Stimulated activated CD4-positive, alpha-beta T cell treated with anti-CD3 and anti-CD28 coated beads, Interleukin-2, amount 100 ng/mL, for 4 hours (primary cell): ENCODE measurements around the gene TAOK2.
"Not testable (repeated sequence)": the region's sequence is repeated elsewhere in the genome, so short reads cannot be mapped to it uniquely, and the experiment has no call there.

Experiments
- DNase-seq: peaks from one replicate; pipeline ENCODE4 v3.0.0-alpha.2; 2020; ENCODE audit warnings: low read depth

TAOK2 gene

DNA sequence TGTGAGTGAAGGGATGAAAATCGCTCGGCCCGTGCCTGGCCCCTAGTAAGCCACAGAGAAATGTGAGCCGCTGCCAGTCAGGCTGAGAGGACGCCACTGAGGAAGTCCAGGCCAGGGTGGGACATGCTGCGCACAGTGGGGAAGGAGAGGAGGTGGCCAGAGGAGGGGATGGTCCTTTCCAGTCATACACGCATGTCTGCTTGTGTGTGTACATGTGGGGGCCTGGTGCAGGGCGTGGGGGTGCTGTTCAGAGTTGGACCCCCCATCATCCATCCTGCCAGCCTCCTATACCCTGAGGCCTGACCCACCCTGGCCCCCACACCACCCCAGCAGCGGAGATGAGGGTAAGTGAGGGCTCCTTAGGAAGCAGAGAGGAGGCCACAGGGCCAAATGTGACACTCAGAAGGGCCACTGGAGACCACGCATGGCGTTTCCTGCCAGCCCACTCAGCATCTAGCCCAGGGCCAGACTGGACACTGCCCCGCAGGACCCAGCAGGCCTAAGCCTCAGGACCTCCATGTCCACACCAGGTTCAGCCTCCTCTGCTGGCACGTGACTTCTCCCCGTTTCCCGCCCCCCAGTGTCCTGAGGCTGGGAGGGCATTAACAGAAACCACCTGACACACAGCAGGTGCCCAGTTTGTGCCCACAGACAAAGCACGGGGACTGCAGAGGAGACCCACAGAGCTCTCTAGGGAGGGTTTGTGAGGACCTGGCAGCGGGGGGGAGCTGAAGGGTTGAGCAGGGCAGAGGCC lies 30.2 kb downstream of the TAOK2 start:
- DNase-seq, result no peak

- DNase-seq, result no peak
Observed at GRCh38 chr16:30004424-30004776, 30.7 kb downstream of the TAOK2 start.

DNA sequence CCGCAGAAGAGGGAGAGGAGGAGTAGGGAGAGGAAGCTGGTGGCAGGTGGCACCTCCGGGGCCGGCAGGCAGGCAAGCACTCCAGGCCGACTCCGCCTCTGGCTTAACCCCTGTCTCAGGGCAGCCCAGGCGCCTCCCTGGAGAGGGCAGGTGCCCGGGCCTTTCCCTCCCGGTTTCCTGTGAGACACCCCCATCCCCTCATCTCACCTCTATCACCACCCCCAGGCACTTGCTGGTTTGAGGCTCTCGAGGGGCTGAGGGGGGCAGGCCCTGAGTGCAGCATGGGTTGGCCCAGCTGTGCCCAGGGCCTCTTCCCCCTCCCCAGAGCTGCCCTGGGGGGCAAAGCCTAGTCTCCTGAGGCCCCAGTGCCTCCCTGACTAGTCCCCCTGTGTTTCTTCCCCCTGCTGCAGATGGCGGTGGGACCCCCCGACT lies 31.2 kb downstream of the TAOK2 start:
- DNase-seq, result no peak

- no peak for DNase-seq
Observed at GRCh38 chr16:30005341-30006094, 31.9 kb downstream of the TAOK2 start.

DNA sequence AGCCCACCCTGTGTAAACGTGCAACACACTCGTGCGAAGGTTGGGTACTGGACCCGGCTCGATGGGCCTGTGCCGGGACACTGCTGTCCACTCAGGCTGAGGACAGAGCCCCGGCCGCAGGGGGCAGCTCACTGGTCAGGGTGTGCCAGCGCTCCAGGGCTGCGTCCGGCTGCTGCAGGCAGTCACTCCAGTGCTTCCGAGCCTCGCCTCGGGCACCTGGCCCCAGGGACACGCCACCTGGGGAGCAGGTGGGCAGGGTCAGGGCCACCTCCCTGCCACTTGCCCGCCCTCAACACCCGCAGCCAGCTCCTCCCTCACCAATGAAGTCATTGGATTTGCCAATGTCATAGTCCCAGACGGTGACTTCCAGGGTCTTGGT lies 32.4 kb downstream of the TAOK2 start:
- DNase-seq, result no peak

- DNase-seq, result no peak
Observed at GRCh38 chr16:30006659-30007377, 33.1 kb downstream of the TAOK2 start.

- DNase-seq, result no peak
Observed at GRCh38 chr16:30007378-30007895, 33.8 kb downstream of the TAOK2 start.

GRCh38 chr16:30009085-30009862 lies 35.6 kb downstream of the TAOK2 start:
- no peak for DNase-seq

- no peak for DNase-seq
Observed at GRCh38 chr16:30009990-30010843, 36.5 kb downstream of the TAOK2 start.

GRCh38 chr16:30010844-30011713 lies 37.4 kb downstream of the TAOK2 start, which contains the start of gene DOC2A:
TSS of gene DOC2A (minus strand) at chr16:30011027. CDS start at chr16:30010222, 805 bp downstream.
- DNase-seq, result no peak

- DNase-seq, result no peak
Observed at GRCh38 chr16:30011714-30012504, 38.2 kb downstream of the TAOK2 start.

DNA sequence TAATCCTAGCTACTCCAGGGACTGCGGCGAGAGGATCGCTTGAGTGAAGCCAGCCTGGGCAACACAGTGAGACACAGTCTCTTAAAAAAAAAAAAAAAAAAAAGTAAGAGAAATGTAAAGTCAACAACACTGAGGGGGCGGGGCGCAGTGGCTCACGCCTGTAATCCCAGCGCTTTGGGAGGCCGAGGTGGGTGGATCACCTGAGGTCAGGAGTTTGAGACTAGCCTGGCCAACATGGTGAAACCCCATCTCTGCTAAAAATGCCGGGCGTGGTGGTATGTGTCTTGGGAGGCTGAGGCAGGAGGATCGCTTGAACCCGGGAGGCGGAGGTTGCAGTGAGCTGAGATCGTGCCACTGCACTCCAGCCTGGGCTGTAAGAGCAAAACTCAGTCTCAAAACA lies 38.9 kb downstream of the TAOK2 start:
- not testable (repeated sequence) for DNase-seq

DNA sequence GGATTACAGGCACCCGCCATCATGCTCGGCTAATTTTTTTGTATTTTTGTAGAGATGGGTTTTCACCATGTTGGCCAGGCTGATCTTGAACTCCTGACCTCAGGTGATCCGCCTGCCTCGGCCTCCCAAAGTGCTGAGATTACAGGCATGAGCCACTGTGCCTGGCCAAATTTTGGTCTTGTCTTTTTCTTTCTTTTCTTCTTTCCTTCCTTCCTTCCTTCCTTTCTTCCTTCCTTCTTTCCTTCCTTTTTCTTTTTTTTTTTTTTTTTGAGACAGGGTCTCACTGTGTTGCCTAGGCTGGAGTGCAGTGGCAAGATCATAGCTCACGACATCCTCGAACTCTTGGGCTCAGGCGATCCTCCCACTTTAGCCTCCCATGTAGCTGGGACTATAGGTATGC lies 41.8 kb downstream of the TAOK2 start:
- not testable (repeated sequence) for DNase-seq

GRCh38 chr16:30016555-30017276 lies 43.0 kb downstream of the TAOK2 start:
- DNase-seq, result no peak

DNA sequence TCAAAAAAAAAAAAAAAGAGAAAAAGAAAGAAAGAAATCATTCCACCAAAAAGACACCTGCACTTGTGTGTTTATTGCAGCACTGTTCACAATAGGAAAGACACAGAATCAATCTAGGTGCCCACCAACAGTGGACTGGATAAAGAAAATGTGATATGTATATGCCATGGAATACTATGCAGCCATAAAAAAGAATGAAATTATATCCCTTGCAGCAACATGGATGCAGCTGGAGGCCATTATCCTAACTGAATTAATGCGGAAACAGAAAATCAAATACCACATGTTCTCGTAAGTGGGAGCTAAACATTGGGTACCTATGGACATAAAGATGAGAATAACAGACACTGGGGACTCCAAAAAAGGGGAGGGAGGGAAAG lies 43.6 kb downstream of the TAOK2 start:
- DNase-seq, result no peak

- not testable (repeated sequence) for DNase-seq
Observed at GRCh38 chr16:30017937-30018336, 44.3 kb downstream of the TAOK2 start.

DNA sequence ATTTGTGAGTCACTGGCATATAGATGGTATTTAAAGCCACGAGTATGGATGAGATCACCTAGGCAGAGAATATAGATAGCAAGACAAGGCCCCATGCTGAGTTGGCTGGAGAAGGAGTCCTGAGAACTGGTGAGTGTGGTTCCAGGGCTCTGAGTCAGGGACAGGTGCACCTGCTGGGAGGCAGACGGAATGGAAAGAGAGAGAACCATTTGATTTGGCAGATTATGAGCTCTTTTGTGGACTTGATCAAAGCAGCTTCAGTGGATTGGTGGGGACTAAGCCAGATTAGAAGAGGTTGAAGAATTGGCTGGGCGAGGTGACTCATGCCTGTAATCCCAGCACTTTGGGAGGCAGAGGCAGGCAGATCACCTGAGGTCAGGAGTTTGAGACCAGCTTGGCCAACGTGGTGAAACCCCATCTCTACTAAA lies 45.1 kb downstream of the TAOK2 start:
- no peak for DNase-seq

- no peak for DNase-seq
Observed at GRCh38 chr16:30022887-30023286, 49.2 kb downstream of the TAOK2 start, which contains the start of gene C16orf92. TSS of gene C16orf92 (plus strand) at chr16:30023198. CDS start at chr16:30023341, 143 bp downstream.
